ENCODE measurements around the gene SRBD1.

SRBD1 gene

DNA sequence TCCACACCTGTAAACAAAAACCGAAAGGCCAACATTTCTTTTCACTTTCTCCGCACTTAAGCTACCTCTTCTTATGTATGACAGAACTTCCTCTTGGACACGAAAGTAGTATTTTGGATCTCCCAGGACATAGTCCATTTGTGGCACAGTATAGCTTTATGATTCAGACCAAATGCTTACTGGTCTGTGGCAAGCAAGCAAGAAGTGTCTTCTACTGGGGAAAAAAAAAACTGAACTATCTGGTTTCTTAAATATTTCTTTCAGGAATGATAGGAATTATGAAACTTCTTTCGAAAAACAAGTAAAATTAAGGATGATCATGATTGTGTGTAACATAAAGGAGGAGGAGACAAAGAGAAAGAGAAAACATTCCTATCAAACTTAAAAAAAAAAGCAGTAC lies 33.6 kb downstream of the SRBD1 start:
- H3K9ac ChIP-seq (ENCODE audit: low read length) = no peak overlapping the region
- no peaks in the 10 kb centered on the region for H3F3A ChIP-seq (ENCODE audit: insufficient read depth, low read length)
- H2AFZ ChIP-seq (ENCODE audit: low read length) = no peak overlapping the region
- H3K4me2 ChIP-seq (ENCODE audit: low read depth, low read length) = no peak overlapping the region
- TF ChIP-seq EZH2phosphoT487 (IDR thresholded peaks at IDR 0.05; ENCODE audit: low read length) = no peak
- TF ChIP-seq, protein P1, sequence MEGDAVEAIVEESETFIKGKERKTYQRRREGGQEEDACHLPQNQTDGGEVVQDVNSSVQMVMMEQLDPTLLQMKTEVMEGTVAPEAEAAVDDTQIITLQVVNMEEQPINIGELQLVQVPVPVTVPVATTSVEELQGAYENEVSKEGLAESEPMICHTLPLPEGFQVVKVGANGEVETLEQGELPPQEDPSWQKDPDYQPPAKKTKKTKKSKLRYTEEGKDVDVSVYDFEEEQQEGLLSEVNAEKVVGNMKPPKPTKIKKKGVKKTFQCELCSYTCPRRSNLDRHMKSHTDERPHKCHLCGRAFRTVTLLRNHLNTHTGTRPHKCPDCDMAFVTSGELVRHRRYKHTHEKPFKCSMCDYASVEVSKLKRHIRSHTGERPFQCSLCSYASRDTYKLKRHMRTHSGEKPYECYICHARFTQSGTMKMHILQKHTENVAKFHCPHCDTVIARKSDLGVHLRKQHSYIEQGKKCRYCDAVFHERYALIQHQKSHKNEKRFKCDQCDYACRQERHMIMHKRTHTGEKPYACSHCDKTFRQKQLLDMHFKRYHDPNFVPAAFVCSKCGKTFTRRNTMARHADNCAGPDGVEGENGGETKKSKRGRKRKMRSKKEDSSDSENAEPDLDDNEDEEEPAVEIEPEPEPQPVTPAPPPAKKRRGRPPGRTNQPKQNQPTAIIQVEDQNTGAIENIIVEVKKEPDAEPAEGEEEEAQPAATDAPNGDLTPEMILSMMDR (IDR thresholded peaks at IDR 0.05; ENCODE audit: low read length) = no peak
- TF ChIP-seq EZH2 (optimal IDR thresholded peaks at IDR 0.05; ENCODE audit: low read depth, low read length) = no peak
- H3K9me3 ChIP-seq (replicated peaks; ENCODE audit: insufficient read depth, low read length) = no peaks in the 10 kb centered on the region
- no peak for DNase-seq
- H3K9me2 ChIP-seq (replicated peaks; ENCODE audit: insufficient read depth, low read length) = no peaks in the 10 kb centered on the region
- H3K4me1 ChIP-seq (ENCODE audit: low read length) = 0 out of 2 replicates have a peak, but pooled peaks cover 6% of the 10 kb centered on the region
- H3K36me3 ChIP-seq (replicated peaks; ENCODE audit: insufficient read depth, low read length) = peaks cover 3% of the 10 kb centered on the region; the same call in 1 of the 2 replicates
- H4K20me1 ChIP-seq (ENCODE audit: insufficient read depth, low read length) = no peaks in the 10 kb centered on the region
- no peak overlapping the region for H3K4me3 ChIP-seq (ENCODE audit: low read length)
- H3K27me3 ChIP-seq (replicated peaks; ENCODE audit: insufficient read depth, low read length) = no peaks in the 10 kb centered on the region
- no peak overlapping the region for H3K27ac ChIP-seq (ENCODE audit: low read length)
- no peaks in the 10 kb centered on the region for H3K79me2 ChIP-seq (ENCODE audit: low read length)

DNA sequence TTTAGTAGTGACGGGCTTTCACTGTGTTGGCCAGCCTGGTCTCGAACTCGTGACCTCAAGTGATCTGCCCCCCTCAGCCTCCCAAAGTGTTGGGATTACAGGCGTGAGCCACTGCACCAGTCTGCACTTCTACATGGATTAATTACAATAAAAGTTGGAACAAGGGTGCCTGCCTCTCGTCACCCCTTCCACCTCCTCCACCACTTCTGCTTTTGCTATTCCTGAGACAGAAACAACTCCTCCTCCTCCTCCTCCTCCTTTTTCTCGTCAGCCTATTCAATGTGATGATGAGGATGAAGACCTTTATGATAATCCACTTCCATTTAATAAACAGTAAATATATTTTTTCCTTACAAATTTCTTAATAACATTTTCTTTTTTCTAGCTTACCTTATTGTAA lies 35.2 kb downstream of the SRBD1 start:
- Histone ChIP-seq H3F3A (ENCODE audit: insufficient read depth, low read length) (no peaks in the 10 kb centered on the region), H3K4me2 (ENCODE audit: low read depth, low read length) (no peak overlapping the region), H3K4me1 (ENCODE audit: low read length) (0 out of 2 replicates have a peak, but pooled peaks cover 6% of the 10 kb centered on the region), H3K9ac (ENCODE audit: low read length) (no peak overlapping the region), H3K9me3 (replicated peaks; ENCODE audit: insufficient read depth, low read length) (no peaks in the 10 kb centered on the region), H4K20me1 (ENCODE audit: insufficient read depth, low read length) (no peaks in the 10 kb centered on the region), H3K79me2 (ENCODE audit: low read length) (no peaks in the 10 kb centered on the region), H3K36me3 (replicated peaks; ENCODE audit: insufficient read depth, low read length) (no peaks in the 10 kb centered on the region; the same call in 1 of the 2 replicates), H3K27me3 (replicated peaks; ENCODE audit: insufficient read depth, low read length) (no peaks in the 10 kb centered on the region), H3K27ac (ENCODE audit: low read length) (no peak overlapping the region), H2AFZ (ENCODE audit: low read length) (no peak overlapping the region), H3K9me2 (replicated peaks; ENCODE audit: insufficient read depth, low read length) (no peaks in the 10 kb centered on the region), H3K4me3 (ENCODE audit: low read length) (no peak overlapping the region)
- TF ChIP-seq, protein P1 (IDR thresholded peaks at IDR 0.05; ENCODE audit: low read length) = no peak
- no peak for DNase-seq

DNA sequence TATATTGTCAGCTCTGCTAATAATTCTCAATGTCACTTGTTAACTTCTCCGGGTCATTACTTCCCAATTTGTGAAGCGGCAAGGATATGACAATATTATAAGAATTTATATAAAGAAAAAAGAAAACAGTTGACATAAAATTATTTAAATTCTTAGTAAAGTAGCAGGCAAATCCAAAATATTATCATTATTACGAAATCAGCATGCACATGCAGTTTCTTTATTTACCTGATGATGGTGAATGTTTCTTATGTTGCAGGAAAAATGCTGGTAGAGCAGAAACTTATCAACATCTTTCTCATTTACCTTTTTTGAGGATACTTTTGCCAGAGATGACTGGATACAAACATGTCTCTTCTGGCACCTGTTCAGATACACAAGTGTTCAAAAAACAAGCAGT lies 38.1 kb downstream of the SRBD1 start:
- Histone ChIP-seq H3F3A (ENCODE audit: insufficient read depth, low read length) (peaks cover 11% of the 10 kb centered on the region), H3K4me3 (ENCODE audit: low read length) (no peak overlapping the region), H3K9me2 (replicated peaks; ENCODE audit: insufficient read depth, low read length) (no peaks in the 10 kb centered on the region), H3K4me2 (ENCODE audit: low read depth, low read length) (no peak overlapping the region), H2AFZ (ENCODE audit: low read length) (no peak overlapping the region), H3K36me3 (replicated peaks; ENCODE audit: insufficient read depth, low read length) (no peaks in the 10 kb centered on the region; the same call in 1 of the 2 replicates), H3K79me2 (ENCODE audit: low read length) (0 out of 2 replicates have a peak, but pooled peaks cover 3% of the 10 kb centered on the region), H3K9me3 (replicated peaks; ENCODE audit: insufficient read depth, low read length) (no peaks in the 10 kb centered on the region), H3K27me3 (replicated peaks; ENCODE audit: insufficient read depth, low read length) (no peaks in the 10 kb centered on the region), H4K20me1 (ENCODE audit: insufficient read depth, low read length) (no peaks in the 10 kb centered on the region), H3K27ac (ENCODE audit: low read length) (no peak overlapping the region), H3K4me1 (ENCODE audit: low read length) (peaks cover 14% of the 10 kb centered on the region), H3K9ac (ENCODE audit: low read length) (no peak overlapping the region)
- no peak for DNase-seq
- TF ChIP-seq EZH2phosphoT487 (IDR thresholded peaks at IDR 0.05; ENCODE audit: low read length) (no peak), EZH2 (optimal IDR thresholded peaks at IDR 0.05; ENCODE audit: low read depth, low read length) (no peak)
- TF ChIP-seq, protein P1 (IDR thresholded peaks at IDR 0.05; ENCODE audit: low read length) = no peak

All from MM.1S (cell line).